Gastrocnemius medialis (tissue), 4 donors: Measurements from ENCODE around the gene LRRC3C.

Experiments used
- CTCF ChIP-seq, 5 experiments: fragments of 450-650 bp in 3 of 5; fragments of 200-600 bp in 2 of 5; sonication (generic) in 2 of 5; IDR thresholded peaks in 4 of 5; conservative IDR thresholded peaks in 1 of 5; 1 replicate in 4 of 5; 2 replicates in 1 of 5; pipeline ENCODE4 v1.5.1; 2016 to 2019; ENCODE audit warnings: antibody characterized with exemption in 5 of 5, mild to moderate bottlenecking in 3 of 5, moderate library complexity in 3 of 5
- POLR2A ChIP-seq, 2 donors: fragments of 450-650 bp; IDR thresholded peaks; one replicate each; pipeline ENCODE4 v1.6.1; 2017; ENCODE audit warnings: antibody characterized with exemption in 2 of 2, mild to moderate bottlenecking in 2 of 2, moderate library complexity in 2 of 2

GRCh38 chr17:39950871-39951348 lies 23.4 kb downstream of the LRRC3C start:
- no peak for TF ChIP-seq CTCF (IDR thresholded peaks at IDR 0.05 in 4 of 5, conservative IDR thresholded peaks at IDR 0.05 in 1 of 5)
- no peak for TF ChIP-seq POLR2A (IDR thresholded peaks at IDR 0.05)
